ENCODE results near the gene TPM4. TPM values are rescaled to one million over a fixed set of nuclear protein-coding genes. Genes with fewer than 3 reads are reported as not detected.
"Not testable (repeated sequence)": the region's sequence is repeated elsewhere in the genome, so short reads cannot be mapped to it uniquely, and the experiment has no call there.

TPM4 gene
- 100 to 1,000 TPM; 205 to 373 (median 333) TPM for total RNA-seq
- long read RNA-seq, donor 1, transcript TPM4-213 (1 exons, 2,672 nt) = minor isoform, 10 of 321 reads
- long read RNA-seq, donor 1, transcript TPM4-201 (8 exons, 2,666 nt) = major isoform, 221 of 321 reads
- long read RNA-seq, donor 1, transcript TPM4-202 (9 exons, 1,417 nt) = minor isoform, 58 of 321 reads
- long read RNA-seq, donor 1, partial matches to known transcripts = 9 of 321 reads
- long read RNA-seq, donor 1, other reads (novel, unspliced or antisense) = 21 of 321 reads
- long read RNA-seq, donor 2, transcript TPM4-213 (1 exons, 2,672 nt) = minor isoform, 16 of 209 reads
- long read RNA-seq, donor 2, transcript TPM4-202 (9 exons, 1,417 nt) = minor isoform, 31 of 209 reads
- long read RNA-seq, donor 2, transcript TPM4-201 (8 exons, 2,666 nt) = major isoform, 134 of 209 reads
- long read RNA-seq, donor 2, partial matches to known transcripts = 19 of 209 reads
- long read RNA-seq, donor 2, other reads (novel, unspliced or antisense) = 9 of 209 reads

DNA sequence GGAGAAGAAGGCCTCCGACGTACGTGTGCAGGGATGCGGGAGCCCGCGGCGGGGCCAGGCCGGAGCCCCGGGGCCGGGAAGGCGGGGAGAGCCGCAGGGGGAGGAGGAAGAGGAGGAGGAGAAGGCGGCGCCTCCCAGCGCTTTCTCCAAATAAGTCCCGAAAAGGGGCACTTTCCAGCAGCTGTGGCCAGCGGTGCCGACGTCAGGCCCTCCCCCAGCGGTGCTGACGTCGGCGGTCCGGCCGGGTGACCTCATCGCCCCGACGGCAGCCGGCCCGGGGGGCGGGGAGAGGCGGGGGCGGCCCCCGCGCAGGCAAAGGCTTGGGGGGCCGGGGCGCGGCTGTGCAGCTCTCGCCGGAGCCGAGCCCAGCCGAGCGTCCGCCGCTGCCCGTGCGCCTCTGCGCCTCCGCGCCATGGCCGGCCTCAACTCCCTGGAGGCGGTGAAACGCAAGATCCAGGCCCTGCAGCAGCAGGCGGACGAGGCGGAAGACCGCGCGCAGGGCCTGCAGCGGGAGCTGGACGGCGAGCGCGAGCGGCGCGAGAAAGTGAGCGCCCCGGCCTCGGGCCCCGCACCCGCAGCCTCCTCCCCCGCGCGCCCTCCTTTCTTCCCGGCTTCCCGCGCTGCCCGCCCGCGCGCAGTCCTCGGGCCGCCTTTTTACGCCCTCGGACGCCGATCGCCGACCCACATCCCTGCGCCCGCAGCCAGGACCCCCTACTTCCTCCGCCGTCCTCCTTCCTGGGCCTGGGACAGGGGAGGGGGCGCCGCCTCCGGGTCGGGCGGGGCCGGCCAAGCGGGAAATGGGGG lies at the start of gene TPM4:
TSS of gene TPM4 (plus strand) at position 342 of the 804 bp plus-strand sequence. CDS start at position 413, 71 bp downstream.
- H3K4me1 ChIP-seq (ENCODE audit: low read depth) = peaks cover 39% of the 10 kb centered on the region
- no peaks in the 10 kb centered on the region for H3K36me3 ChIP-seq (ENCODE audit: low read depth)
- H3K4me3 ChIP-seq = peak within 1 kb of the TSS; percentile 99
- ATAC-seq (peak; percentile 84), DNase-seq (peak; percentile 90 to 95 (median 95))
- TF ChIP-seq, protein P1, sequence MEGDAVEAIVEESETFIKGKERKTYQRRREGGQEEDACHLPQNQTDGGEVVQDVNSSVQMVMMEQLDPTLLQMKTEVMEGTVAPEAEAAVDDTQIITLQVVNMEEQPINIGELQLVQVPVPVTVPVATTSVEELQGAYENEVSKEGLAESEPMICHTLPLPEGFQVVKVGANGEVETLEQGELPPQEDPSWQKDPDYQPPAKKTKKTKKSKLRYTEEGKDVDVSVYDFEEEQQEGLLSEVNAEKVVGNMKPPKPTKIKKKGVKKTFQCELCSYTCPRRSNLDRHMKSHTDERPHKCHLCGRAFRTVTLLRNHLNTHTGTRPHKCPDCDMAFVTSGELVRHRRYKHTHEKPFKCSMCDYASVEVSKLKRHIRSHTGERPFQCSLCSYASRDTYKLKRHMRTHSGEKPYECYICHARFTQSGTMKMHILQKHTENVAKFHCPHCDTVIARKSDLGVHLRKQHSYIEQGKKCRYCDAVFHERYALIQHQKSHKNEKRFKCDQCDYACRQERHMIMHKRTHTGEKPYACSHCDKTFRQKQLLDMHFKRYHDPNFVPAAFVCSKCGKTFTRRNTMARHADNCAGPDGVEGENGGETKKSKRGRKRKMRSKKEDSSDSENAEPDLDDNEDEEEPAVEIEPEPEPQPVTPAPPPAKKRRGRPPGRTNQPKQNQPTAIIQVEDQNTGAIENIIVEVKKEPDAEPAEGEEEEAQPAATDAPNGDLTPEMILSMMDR (IDR thresholded peaks at IDR 0.05) = no peak
- no peaks in the 10 kb centered on the region for H3K9me3 ChIP-seq
- intact Hi-C loops (cut with DNase I, micrococcal nuclease) = no loop called here

DNA sequence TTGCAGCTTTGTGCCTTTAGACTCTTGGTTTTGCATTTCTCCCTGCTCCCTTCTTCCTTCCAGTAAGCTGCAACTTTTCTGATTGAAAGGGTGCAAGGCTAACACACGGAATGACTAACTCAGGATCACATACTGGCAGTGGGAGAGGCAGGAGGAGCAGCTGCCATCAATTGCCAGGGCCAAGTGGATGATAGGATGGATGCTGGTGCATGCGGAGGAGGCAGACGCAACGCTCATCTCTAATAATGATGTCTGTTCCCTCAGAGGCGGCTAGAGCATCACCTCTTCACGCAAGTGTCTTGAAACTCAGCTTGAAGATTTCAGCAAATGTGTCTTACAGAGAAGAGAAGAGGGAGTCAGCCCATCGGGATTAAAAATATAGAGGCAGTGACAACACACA lies 49.5 kb upstream of the TPM4 start:
- Histone ChIP-seq H3K9me3 (no peaks in the 10 kb centered on the region), H3K36me3 (ENCODE audit: low read depth) (no peaks in the 10 kb centered on the region), H3K4me1 (ENCODE audit: low read depth) (no peaks in the 10 kb centered on the region), H3K4me3 (no peak overlapping the region)
- TF ChIP-seq, protein P1 (IDR thresholded peaks at IDR 0.05) = no peak
- ATAC-seq = no peak
- intact Hi-C loops (cut with DNase I, micrococcal nuclease) = no loop called here
- DNase-seq = no peak

DNA sequence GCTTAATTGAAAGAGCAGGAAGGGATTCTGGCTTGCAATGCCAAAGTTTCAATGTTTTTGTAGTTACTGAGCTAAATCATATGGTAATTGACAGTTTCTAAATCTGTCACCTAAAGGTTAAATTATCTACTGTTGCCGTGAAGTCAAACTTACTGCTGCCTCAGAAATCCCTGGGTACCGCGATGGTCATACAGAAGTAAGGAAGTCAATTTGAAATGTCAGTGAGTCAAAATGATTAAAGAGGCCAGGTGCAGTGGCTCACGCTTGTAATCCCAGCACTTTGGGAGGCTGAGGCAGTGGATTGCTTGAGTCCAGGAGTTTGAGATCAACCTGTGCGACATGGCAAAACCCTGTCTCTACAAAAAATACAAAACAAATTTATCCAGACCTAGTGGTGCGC lies 48.8 kb upstream of the TPM4 start:
- H3K36me3 ChIP-seq (ENCODE audit: low read depth) = no peaks in the 10 kb centered on the region
- TF ChIP-seq, protein P1 (IDR thresholded peaks at IDR 0.05) = no peak
- intact Hi-C loops (cut with DNase I, micrococcal nuclease) = no loop called here
- ATAC-seq = no peak
- DNase-seq = no peak
- no peaks in the 10 kb centered on the region for H3K9me3 ChIP-seq
- H3K4me1 ChIP-seq (ENCODE audit: low read depth) = no peaks in the 10 kb centered on the region
- no peak overlapping the region for H3K4me3 ChIP-seq

DNA sequence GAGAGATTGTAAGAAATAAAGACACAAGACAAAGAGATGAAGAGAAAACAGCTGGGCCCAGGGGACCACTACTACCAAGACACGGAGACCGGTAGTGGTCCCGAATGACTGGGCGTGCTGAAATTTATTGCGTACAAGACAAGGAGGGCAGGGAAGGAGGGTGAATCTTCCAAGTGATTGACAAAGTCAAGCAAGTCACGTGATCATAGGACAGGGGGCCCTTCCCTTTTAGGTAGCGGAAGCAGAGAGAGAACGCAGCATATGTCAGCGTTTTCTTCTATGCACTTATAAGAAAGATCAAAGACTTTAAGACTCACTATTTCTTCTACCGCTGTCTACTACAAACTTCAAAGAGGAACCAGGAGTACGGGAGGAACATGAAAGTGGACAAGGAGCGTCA lies 46.1 kb upstream of the TPM4 start:
- H3K4me1 ChIP-seq (ENCODE audit: low read depth) = not testable (repeated sequence)

DNA sequence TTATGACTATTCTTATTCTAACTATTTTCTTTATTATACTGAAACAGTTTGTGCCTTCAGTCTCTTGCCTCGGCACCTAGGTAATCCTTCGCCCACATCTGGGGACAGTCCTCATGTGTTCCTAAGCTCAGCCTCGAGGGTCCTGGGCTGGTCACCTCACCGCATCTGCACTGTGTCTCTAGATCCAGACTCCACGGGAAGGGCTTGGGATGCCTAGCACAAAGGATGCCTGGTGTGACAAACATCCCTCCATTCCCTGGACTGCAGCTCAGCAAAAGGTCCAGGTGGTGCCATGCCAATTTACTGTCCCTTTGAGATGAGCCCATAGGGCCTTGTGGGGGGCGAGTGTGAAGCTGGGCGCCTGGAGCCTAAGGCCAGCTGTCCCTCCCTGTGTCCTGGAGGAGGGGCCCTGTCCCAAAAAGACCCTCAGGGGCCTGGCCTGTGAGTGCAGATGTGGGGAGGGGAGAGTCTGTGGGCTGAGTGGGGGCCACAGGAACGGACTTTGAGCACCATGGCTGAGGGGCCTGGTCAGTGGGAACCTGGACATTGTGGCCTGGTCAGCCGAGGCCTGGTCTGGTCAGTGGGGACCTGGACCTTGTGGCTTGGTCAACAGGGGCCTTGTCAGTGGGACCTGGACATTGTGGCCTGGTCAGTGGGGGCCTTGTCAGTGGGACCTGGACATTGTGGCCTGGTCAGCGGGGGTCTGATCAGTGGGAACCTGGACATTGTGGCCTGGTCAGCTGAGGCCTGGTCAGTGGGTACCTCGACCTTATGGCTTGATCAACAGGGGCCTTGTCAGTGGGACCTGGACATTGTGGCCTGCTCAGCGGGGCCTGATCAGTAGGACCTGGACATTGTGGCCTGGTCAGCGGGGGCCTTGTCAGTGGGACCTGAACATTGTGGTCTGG lies 45.1 kb upstream of the TPM4 start:
- TF ChIP-seq, protein P1 (IDR thresholded peaks at IDR 0.05) = no peak
- intact Hi-C loops (cut with DNase I, micrococcal nuclease) = no loop called here
- no peaks in the 10 kb centered on the region for H3K36me3 ChIP-seq (ENCODE audit: low read depth)
- ATAC-seq = no peak
- H3K4me3 ChIP-seq = no peak overlapping the region
- H3K4me1 ChIP-seq (ENCODE audit: low read depth) = no peaks in the 10 kb centered on the region
- no peak for DNase-seq
- no peaks in the 10 kb centered on the region for H3K9me3 ChIP-seq

More for the DNA sequence above, 46.1 kb upstream of the TPM4 start:
- H3K9me3 ChIP-seq; H3K4me3 ChIP-seq; ATAC-seq; DNase-seq; intact Hi-C loops (cut with DNase I, micrococcal nuclease); H3K36me3 ChIP-seq (ENCODE audit: low read depth): not testable (repeated sequence)
